ENCODE data around the gene DEFB132. TPM values are rescaled to one million over a fixed set of nuclear protein-coding genes. Genes with fewer than 3 reads are reported as not detected.
A peak's percentile ranks its signal among the peaks of the same experiment; 100 is the strongest.

Gene DEFB132
- total and polyA plus RNA-seq, 9 of the 15 experiments (the other 6 are each of a cell fraction or from before 2014, with no cell fraction given) = not detected

- TF ChIP-seq ERF (CRISPR knock-in tag; IDR thresholded peaks at IDR 0.05) = 0 out of 2 replicates have a peak, but pooled peaks have one; percentile 49
- peak; percentile 61 for TF ChIP-seq GMEB1 (CRISPR knock-in tag; IDR thresholded peaks at IDR 0.05)
- TF ChIP-seq NCOA1 (IDR thresholded peaks at IDR 0.05; ENCODE audit: low read depth) = 0 out of 2 replicates have a peak, but pooled peaks have one; percentile 46
- peak; percentile 95 for TF ChIP-seq MGA (IDR thresholded peaks at IDR 0.05)
- peak; percentile 52 for TF ChIP-seq E2F8 (IDR thresholded peaks at IDR 0.05; ENCODE audit: low read depth, partially characterized antibody)
- TF ChIP-seq CREB3L1 (IDR thresholded peaks at IDR 0.05; ENCODE audit: borderline replicate concordance, low read depth) = peak; percentile 55; the same call in 1 of the 2 replicates
- no peak for TF ChIP-seq KLF10 (CRISPR knock-in tag; IDR thresholded peaks at IDR 0.05)
Measured at GRCh38 chr20:297098-297924, 39.8 kb downstream of the DEFB132 start, which contains the start of gene ZCCHC3 (continued).
